GM12864 (cell line): ENCODE data around the gene FOSL2.

Experiments
- DNase-seq: peaks from one replicate; pipeline ENCODE4 v3.0.0-alpha.2; 2011; ENCODE audit warnings: low read depth
- H3K4me3 ChIP-seq: 2 replicates; pipeline ENCODE4 v1.5.1; 2011; ENCODE audit warnings: mild to moderate bottlenecking, low read depth, low read length, control low read depth
- TF ChIP-seq, protein P1 (sequence below): IDR thresholded peaks from 2 replicates; pipeline ENCODE4 v1.5.1; 2011; ENCODE audit warnings: low read depth, mild to moderate bottlenecking, moderate library complexity, low read length, control low read depth, inconsistent platforms; ENCODE audit errors: missing control alignments

The FOSL2 gene

DNA sequence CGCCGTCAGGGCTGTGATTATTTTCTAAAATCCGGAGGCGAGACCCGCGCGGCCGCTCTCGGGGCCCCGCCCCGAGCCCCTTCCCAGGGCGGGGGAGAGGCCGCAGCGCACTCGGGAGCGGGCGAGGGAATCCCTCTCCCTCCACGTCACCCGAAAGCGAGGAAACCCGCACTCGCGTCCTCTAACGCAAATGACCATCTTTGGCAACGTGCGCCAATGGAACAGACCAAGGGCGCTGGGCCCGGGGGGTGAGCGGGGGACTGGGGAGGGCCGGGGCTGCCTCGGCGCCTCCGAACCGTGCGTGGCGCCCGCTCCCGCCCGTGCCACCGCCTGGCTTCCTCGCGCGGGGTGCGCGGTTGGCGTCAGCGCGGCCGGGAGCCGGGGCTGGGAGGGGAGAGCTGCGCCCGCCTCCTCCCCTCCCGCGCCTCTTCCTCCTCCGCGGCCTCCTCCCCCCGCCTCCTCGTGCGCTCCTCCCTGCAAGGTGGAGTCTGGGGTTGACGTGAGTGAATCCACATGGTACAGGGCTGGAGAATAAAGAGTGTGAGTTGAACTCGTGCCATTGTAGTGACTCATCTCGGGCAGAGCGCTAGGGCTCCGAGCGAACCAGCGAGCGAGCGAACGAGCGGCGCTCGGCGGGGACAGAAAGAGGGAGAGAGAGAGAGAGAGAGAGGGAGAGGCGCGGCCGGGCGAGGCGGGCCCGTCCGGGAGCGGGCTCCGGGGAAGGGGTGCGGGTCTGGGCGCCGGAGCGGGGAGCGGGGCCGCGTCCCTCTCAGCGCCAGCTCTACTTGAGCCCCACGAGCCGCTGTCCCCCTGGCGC, at the start of gene FOSL2:
Gene FOSL2, plus strand, starts transcription at position 562 of the 817 bp plus-strand sequence. CDS start 863 bp downstream, outside the sequence.
- H3K4me3 ChIP-seq = peak within 1 kb of the TSS; percentile 68
- TF ChIP-seq, protein P1, sequence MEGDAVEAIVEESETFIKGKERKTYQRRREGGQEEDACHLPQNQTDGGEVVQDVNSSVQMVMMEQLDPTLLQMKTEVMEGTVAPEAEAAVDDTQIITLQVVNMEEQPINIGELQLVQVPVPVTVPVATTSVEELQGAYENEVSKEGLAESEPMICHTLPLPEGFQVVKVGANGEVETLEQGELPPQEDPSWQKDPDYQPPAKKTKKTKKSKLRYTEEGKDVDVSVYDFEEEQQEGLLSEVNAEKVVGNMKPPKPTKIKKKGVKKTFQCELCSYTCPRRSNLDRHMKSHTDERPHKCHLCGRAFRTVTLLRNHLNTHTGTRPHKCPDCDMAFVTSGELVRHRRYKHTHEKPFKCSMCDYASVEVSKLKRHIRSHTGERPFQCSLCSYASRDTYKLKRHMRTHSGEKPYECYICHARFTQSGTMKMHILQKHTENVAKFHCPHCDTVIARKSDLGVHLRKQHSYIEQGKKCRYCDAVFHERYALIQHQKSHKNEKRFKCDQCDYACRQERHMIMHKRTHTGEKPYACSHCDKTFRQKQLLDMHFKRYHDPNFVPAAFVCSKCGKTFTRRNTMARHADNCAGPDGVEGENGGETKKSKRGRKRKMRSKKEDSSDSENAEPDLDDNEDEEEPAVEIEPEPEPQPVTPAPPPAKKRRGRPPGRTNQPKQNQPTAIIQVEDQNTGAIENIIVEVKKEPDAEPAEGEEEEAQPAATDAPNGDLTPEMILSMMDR = no peak
- peak; percentile 91 for DNase-seq

DNA sequence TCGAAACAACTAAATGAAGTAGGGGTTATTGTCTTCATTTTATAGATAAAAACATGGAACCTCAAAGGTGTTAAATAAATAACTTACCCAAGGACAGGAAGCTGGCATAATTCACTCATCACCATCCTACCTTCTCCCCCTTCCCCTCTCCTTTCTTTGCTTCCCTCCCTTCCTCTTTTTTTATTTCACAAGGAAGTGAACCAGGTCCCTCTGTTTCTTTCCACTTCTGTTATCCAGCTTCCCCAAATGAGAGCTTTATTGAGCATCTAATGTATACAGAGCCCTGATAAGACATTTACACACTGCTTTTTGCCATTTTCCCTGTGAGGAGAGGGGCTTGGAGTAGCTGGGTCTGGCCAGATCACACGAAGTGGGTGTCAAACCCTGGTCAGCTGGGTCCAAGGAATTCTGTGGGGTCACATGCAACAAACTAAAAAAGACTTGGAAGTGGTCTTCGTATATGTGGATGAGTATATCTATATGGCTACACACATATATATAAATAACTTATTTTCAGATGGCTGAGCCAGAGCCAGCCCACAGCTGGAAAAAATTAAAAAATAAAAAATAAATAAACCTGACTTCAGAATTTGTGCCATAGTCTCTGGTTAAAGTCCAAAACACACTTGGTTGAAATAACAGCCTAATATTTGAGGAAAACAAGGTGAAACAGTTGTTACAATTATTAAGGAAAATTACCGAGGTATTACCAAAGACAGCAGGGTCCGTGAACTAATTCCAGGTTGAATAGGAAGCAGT, 49.3 kb upstream of the FOSL2 start:
- no peak for DNase-seq
- no peak overlapping the region for H3K4me3 ChIP-seq
- TF ChIP-seq, protein P1 = no peak

DNA sequence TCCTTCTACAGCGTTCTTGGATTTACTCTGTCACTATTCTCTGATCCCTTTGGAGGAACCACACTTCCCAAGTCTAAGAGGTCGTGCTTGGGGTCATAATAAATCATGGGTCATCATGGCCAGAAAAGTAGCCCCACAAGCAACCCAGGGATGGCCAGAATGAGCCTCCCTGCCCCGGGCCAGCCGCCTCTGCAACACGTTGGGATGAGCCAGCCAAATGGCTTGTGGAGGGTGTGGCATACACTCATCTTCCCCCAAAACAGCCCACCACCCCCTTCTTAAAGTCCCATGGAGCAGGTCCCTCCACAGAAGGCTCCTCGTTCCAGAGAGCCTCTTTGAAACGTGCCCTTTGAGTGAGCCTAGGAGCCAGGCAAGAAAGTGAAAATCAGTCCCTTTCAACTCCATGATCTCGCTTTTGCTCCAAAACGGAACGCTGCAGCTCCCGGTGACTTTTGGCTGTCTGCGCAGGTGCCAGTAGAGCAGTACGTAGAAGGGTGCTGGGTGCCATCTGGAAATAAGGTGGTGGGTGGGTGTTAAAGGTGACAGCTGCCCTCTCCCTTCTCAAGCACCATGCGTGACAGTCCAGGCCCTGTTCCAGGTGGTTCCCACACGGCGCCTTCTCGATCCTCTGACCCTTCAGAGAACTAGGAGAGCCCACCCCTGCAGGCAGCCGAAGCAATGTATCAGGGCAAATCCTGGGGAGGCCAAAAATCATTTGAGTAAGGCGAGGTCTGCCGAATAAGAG, 48.5 kb upstream of the FOSL2 start:
- no peak overlapping the region for H3K4me3 ChIP-seq
- TF ChIP-seq, protein P1 = no peak
- no peak for DNase-seq

DNA sequence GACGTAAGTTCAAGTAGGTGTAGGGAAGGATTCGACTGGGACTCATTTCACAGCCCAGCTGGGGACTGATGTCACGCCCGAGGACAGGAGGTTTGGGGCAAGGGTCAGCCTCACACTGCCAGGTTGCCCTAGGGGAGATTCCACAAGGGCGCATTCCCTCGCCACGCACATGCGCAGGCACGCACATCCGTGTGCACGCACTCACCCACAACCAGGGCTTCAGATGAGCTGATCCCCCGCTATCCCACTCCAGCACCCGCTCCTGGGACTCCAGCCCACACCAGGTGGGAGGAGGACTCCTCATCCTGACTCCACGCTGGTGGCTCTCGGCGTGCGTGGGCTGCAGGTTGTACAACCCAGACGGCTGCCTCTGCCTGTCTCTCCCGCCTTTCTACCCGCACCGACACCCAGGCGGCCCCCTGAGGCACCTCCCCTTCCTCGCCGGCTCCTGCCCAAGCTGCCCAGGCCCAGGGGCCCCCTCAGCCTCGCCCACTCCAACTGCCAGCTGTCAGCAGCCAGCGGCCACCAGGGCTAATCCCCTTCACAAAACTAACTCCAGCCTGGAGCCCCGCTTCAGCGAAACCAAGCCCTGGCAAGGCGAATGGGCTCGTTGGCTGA, 47.8 kb upstream of the FOSL2 start:
- no peak overlapping the region for H3K4me3 ChIP-seq
- DNase-seq = no peak
- TF ChIP-seq, protein P1 = no peak

DNA sequence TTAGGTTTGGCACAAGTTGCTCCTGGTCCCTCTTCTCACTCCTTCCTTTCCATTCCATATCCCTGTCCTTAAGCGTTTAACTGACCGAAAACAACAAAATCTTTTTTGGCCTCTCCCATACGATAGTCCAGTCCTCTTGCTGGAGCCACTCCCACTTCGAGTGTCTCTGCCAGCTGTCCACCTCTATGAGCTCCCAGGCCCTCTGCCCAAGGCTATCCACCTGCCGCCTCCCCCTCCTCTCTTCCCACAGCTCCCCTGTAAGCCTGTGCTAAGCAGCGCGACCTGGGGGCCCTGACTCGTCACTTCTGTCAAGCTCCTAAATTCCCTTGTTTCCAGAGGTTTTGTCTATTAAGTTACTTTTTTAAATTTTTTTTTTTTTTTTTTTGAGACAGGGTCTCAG, 47.0 kb upstream of the FOSL2 start:
- no peak overlapping the region for H3K4me3 ChIP-seq
- TF ChIP-seq, protein P1 = no peak
- DNase-seq = no peak

DNA sequence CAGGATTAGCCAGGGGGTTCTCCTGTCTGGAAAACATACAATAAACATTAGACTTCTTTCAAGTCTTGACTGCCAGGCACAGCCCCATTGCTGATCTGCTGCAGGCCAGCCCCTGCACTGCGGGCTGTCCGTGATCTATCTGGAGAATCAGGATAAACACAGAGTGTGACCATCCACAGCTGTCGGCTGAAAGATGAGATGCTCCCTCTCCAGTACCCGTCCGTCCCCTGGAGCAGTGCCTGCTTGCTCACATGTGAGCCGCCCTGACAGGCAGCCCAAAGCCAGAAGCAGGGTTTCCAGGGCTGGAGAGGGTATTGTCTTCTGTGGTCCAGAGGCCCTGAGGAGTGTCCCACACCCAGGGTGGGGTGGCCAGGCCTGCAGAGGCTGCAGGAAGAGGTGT, 46.1 kb upstream of the FOSL2 start:
- DNase-seq = no peak
- H3K4me3 ChIP-seq = no peak overlapping the region
- TF ChIP-seq, protein P1 = no peak
